Fibroblast of villous mesenchyme (primary cell): Measurements from ENCODE around the gene TAF4. TPM values are rescaled to one million over a fixed set of nuclear protein-coding genes. Genes with fewer than 3 reads are reported as not detected.

ENCODE experiments used
- DNase-seq: peaks from one replicate; pipeline ENCODE4 v3.0.0-alpha.2; 2010; ENCODE audit warnings: low read depth
- H3K4me3 ChIP-seq: 2 replicates; pipeline ENCODE4 v1.5.1; 2011; ENCODE audit warnings: low read depth, mild to moderate bottlenecking, low read length
- CTCF ChIP-seq: IDR thresholded peaks from 2 replicates; pipeline ENCODE4 v1.5.1; 2012; ENCODE audit warnings: low read depth, mild to moderate bottlenecking, low read length; ENCODE audit not compliant: insufficient read depth
- total RNA-seq: library from RNA; depleted of rRNA; stranded (reverse); fragments of >200 nt; gene quantifications from 2 replicates; pipeline ENCODE4 v1.2.3, GENCODE V29; 2012

The TAF4 gene
- total RNA-seq, 1 donor: 3.0 TPM

GRCh38 chr20:62009869-62010445 is 55.7 kb downstream of the TAF4 start:
- no peak for DNase-seq
- TF ChIP-seq CTCF: no peak
- no peak overlapping the region for H3K4me3 ChIP-seq

- TF ChIP-seq CTCF: no peak
- H3K4me3 ChIP-seq: no peak overlapping the region
- DNase-seq: no peak
Observed at GRCh38 chr20:62009322-62009721, 56.4 kb downstream of the TAF4 start.

- no peak for DNase-seq
- no peak overlapping the region for H3K4me3 ChIP-seq
- TF ChIP-seq CTCF: no peak
Observed at GRCh38 chr20:62008643-62009183, 57.0 kb downstream of the TAF4 start.

- no peak overlapping the region for H3K4me3 ChIP-seq
- DNase-seq: no peak
- no peak for TF ChIP-seq CTCF
Observed at GRCh38 chr20:62007127-62007647, 58.5 kb downstream of the TAF4 start.

- H3K4me3 ChIP-seq: no peak overlapping the region
- no peak for DNase-seq
- no peak for TF ChIP-seq CTCF
Observed at GRCh38 chr20:62006482-62006881, 59.2 kb downstream of the TAF4 start.

GRCh38 chr20:62004614-62005013 is 61.1 kb downstream of the TAF4 start:
- no peak overlapping the region for H3K4me3 ChIP-seq
- DNase-seq: no peak
- no peak for TF ChIP-seq CTCF
